ENCODE results near the gene TLE4. TPM values are rescaled to one million over a fixed set of nuclear protein-coding genes. Genes with fewer than 3 reads are reported as not detected.

TLE4 gene
- polyA plus RNA-seq, 1 of the 3 experiments (the other 2 are of a cell fraction) = 40.4 TPM

GRCh38 chr9:79757881-79758669 lies 186.3 kb downstream of the TLE4 start:
- Histone ChIP-seq H3F3A (replicated peaks; ENCODE audit: insufficient read depth) (peaks cover 4% of the 10 kb centered on the region), H3K27ac (ENCODE audit: low read depth in 2 of 2, low read length in 1 of 2) (peak overlapping the region in 1 of 2 experiments; percentile 6; a peak in 1 of 4 replicates), H3K9me3 (no peaks in the 10 kb centered on the region), H3K9ac (no peak overlapping the region), H3K4me1 (ENCODE audit: control insufficient read depth in 1 of 2, insufficient read depth in 2 of 2, low read depth in 1 of 2, low read length in 1 of 2) (no peaks in the 10 kb centered on the region), H3K4me2 (no peak overlapping the region), H2AFZ (ENCODE audit: low read depth) (no peak overlapping the region), H3K27me3 (ENCODE audit: insufficient read depth) (no peaks in the 10 kb centered on the region), H4K20me1 (ENCODE audit: insufficient read depth) (no peaks in the 10 kb centered on the region), H3K79me2 (ENCODE audit: insufficient read depth) (no peaks in the 10 kb centered on the region), H3K36me3 (replicated peaks in 1 of 2; ENCODE audit: control insufficient read depth in 1 of 2, insufficient read depth in 2 of 2, low read length in 1 of 2) (no peaks in the 10 kb centered on the region), H3K4me3 (ENCODE audit: low read depth in 2 of 2, low read length in 1 of 2) (no peak overlapping the region), H3K9me2 (no peaks in the 10 kb centered on the region)
- no peak for DNase-seq
- peak; percentile 53 for TF ChIP-seq CTCF (IDR thresholded peaks at IDR 0.05)
- TF ChIP-seq RCOR1 (IDR thresholded peaks at IDR 0.05; ENCODE audit: low read length) = no peak
- TF ChIP-seq RAD21 (IDR thresholded peaks at IDR 0.05; ENCODE audit: low read length) = peak; percentile 38; the same call in 1 of the 2 replicates
- 49% methylated on average over 2 of the region's 2 CpGs for WGBS (ENCODE audit: low lambda C conversion rate)
- CTCF ChIA-PET = interaction anchor here (0.7 to 1.8 kb wide), 11 partner anchors 9 to 192 kb away, joined by 3 to 5 read pairs (median 3); no protein-coding TSS in a partner anchor
- POLR2A ChIA-PET = no interaction called here

- H3K4me3 ChIP-seq (ENCODE audit: low read depth in 2 of 2, low read length in 1 of 2) = no peak overlapping the region
- no peak overlapping the region for H3K4me2 ChIP-seq
- peaks cover 2 to 6% of the 10 kb centered on the region in 2 experiments; a peak in 1 of 4 replicates for H3K4me1 ChIP-seq (ENCODE audit: control insufficient read depth in 1 of 2, insufficient read depth in 2 of 2, low read depth in 1 of 2, low read length in 1 of 2)
- CTCF ChIA-PET = interaction anchor here (1.5 kb wide), 1 partner anchor 24 kb away, joined by 3 read pairs; no protein-coding TSS in a partner anchor
- no peaks in the 10 kb centered on the region for H3K9me3 ChIP-seq
- no peaks in the 10 kb centered on the region for H4K20me1 ChIP-seq (ENCODE audit: insufficient read depth)
- no peak overlapping the region for H3K27ac ChIP-seq (ENCODE audit: low read depth in 2 of 2, low read length in 1 of 2)
- DNase-seq = no peak
- POLR2A ChIA-PET = no interaction called here
- H3K36me3 ChIP-seq (replicated peaks in 1 of 2; ENCODE audit: control insufficient read depth in 1 of 2, insufficient read depth in 2 of 2, low read length in 1 of 2) = no peaks in the 10 kb centered on the region
- TF ChIP-seq SMC3 (IDR thresholded peaks at IDR 0.05; ENCODE audit: low read depth, low read length) (no peak), JUND (IDR thresholded peaks at IDR 0.05) (peak; percentile 46), CTCF (IDR thresholded peaks at IDR 0.05) (no peak), TCF12 (IDR thresholded peaks at IDR 0.05) (peak; percentile 71), ELF1 (IDR thresholded peaks at IDR 0.05) (no peak), TAF1 (IDR thresholded peaks at IDR 0.05; ENCODE audit: borderline replicate concordance, low read depth, low read length) (no peak), NRF1 (IDR thresholded peaks at IDR 0.05; ENCODE audit: low read depth, low read length) (no peak), EP300 (IDR thresholded peaks at IDR 0.05; ENCODE audit: borderline replicate concordance in 1 of 2, low read depth in 1 of 2, low read length in 1 of 2) (peak in 1 of 2 experiments; percentile 43; a peak in 1 of 4 replicates), USF1 (IDR thresholded peaks at IDR 0.05; ENCODE audit: borderline replicate concordance, low read depth) (no peak), FOSL2 (IDR thresholded peaks at IDR 0.05; ENCODE audit: borderline replicate concordance, low read depth) (no peak), NFIC (IDR thresholded peaks at IDR 0.05; ENCODE audit: borderline replicate concordance) (peak; percentile 18; the same call in 1 of the 2 replicates), MAX (IDR thresholded peaks at IDR 0.05; ENCODE audit: low read depth) (no peak), TEAD4 (IDR thresholded peaks at IDR 0.05; ENCODE audit: borderline replicate concordance, insufficient read depth) (no peak), RAD21 (IDR thresholded peaks at IDR 0.05; ENCODE audit: low read length) (no peak), PBX3 (IDR thresholded peaks at IDR 0.05) (peak; percentile 76), POLR2AphosphoS5 (IDR thresholded peaks at IDR 0.05; ENCODE audit: low read depth, low read length) (no peak), GATA2 (CRISPR knock-in tag; IDR thresholded peaks at IDR 0.05) (no peak), FOXJ3 (CRISPR knock-in tag; IDR thresholded peaks at IDR 0.05) (no peak)
- no peaks in the 10 kb centered on the region for H3K9me2 ChIP-seq
- peaks cover 11% of the 10 kb centered on the region for H3F3A ChIP-seq (replicated peaks; ENCODE audit: insufficient read depth)
- 80% methylated on average over 1 of the region's 1 CpG for WGBS (ENCODE audit: low lambda C conversion rate)
- H2AFZ ChIP-seq (ENCODE audit: low read depth) = no peak overlapping the region
- no peak overlapping the region for H3K9ac ChIP-seq
- H3K27me3 ChIP-seq (ENCODE audit: insufficient read depth) = no peaks in the 10 kb centered on the region
- no peaks in the 10 kb centered on the region for H3K79me2 ChIP-seq (ENCODE audit: insufficient read depth)
Observed at GRCh38 chr9:79759460-79759859, 187.7 kb downstream of the TLE4 start.

All from SK-N-SH (cell line).